GM21367 (cell line): ENCODE data around the gene RAB24.
"Not testable (repeated sequence)": the region's sequence is repeated elsewhere in the genome, so short reads cannot be mapped to it uniquely, and the experiment has no call there.

Source experiments
- ATAC-seq: cut with Tn5 transposase; IDR thresholded peaks from one replicate; pipeline ENCODE4 v1.9.1; 2021; ENCODE audit not compliant: unreplicated experiment

RAB24 gene

GRCh38 chr5:177296581-177296980 is 6.9 kb downstream of the RAB24 start:
- no peak for ATAC-seq

- no peak for ATAC-seq
These were observed 7.6 kb downstream of the RAB24 start for GRCh38 chr5:177295924-177296323.

GRCh38 chr5:177294632-177295031 is 8.9 kb downstream of the RAB24 start:
- ATAC-seq, result no peak

- ATAC-seq, result no peak
These were observed 9.5 kb downstream of the RAB24 start for GRCh38 chr5:177293819-177294581.

GRCh38 chr5:177291735-177292134 is 11.8 kb downstream of the RAB24 start:
- no peak for ATAC-seq

GRCh38 chr5:177290816-177291596 is 12.5 kb downstream of the RAB24 start:
- no peak for ATAC-seq

- ATAC-seq, result no peak
These were observed 15.3 kb downstream of the RAB24 start for GRCh38 chr5:177288191-177288590.

GRCh38 chr5:177276886-177277285 is 26.6 kb downstream of the RAB24 start:
- no peak for ATAC-seq

- ATAC-seq, result no peak
These were observed 27.6 kb downstream of the RAB24 start for GRCh38 chr5:177275883-177276282.

- no peak for ATAC-seq
These were observed 32.4 kb downstream of the RAB24 start for GRCh38 chr5:177271113-177271512.

GRCh38 chr5:177270653-177271052 is 32.9 kb downstream of the RAB24 start:
- ATAC-seq, result no peak

GRCh38 chr5:177269976-177270375 is 33.5 kb downstream of the RAB24 start:
- no peak for ATAC-seq

- no peak for ATAC-seq
These were observed 34.2 kb downstream of the RAB24 start for GRCh38 chr5:177269232-177269895.

GRCh38 chr5:177265395-177265794 is 38.1 kb downstream of the RAB24 start:
- no peak for ATAC-seq

- ATAC-seq, result no peak
These were observed 39.3 kb downstream of the RAB24 start for GRCh38 chr5:177264178-177264577.

- ATAC-seq, result no peak
These were observed 42.0 kb downstream of the RAB24 start for GRCh38 chr5:177261510-177261909.

GRCh38 chr5:177260961-177261360 is 42.6 kb downstream of the RAB24 start:
- no peak for ATAC-seq

- not testable (repeated sequence) for ATAC-seq
These were observed 44.8 kb downstream of the RAB24 start for GRCh38 chr5:177258711-177259110.

GRCh38 chr5:177256296-177256695 is 47.2 kb downstream of the RAB24 start:
- no peak for ATAC-seq

GRCh38 chr5:177253252-177253651 is 50.3 kb downstream of the RAB24 start:
- no peak for ATAC-seq
